Measurements from ENCODE around the gene POLR3H. TPM values are rescaled to one million over a fixed set of nuclear protein-coding genes. Genes with fewer than 3 reads are reported as not detected.
A peak's percentile ranks its signal among the peaks of the same experiment; 100 is the strongest.

The POLR3H gene
- polyA plus RNA-seq, 3 donors, result 9.4 to 19.0 (median 10.4) TPM

DNA sequence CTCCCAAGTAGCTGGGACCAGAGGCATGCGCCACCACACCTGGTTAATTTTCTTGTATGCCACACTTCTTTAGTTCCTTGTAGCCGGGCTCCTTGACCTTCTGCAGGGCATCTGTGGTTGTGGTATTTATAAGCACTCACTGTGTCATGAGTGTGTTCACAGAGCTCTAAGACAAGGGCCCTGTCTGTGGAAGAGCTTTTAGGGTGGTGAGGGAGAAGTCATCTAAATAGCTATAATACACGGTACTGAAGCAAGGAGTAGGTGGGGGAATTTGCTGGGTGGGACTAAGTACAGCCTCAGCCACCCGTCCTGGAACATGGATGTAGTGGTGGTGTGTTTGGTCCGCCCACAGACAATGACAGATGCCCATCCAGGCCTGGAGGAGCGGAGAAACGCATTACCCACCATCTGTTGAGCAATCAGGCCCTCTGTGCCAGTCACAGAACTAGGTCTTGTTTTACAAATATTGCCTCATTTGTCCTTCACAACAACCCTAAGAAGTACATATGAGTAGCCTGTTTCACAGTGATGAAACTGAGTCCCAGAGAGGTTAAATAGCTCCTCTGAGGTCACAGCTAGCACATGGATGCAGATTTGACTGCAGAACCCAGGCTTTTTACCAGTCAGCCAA is 65.3 kb downstream of the POLR3H start:
- Mint-ChIP-seq H3K27me3 (ENCODE audit: low read depth in 3 of 3) (no peaks in the 10 kb centered on the region), H3K36me3 (peaks cover 12 to 33% of the 10 kb centered on the region in 2 donors), H3K4me3 (no peak overlapping the region), H3K4me1 (peaks cover 28% of the 10 kb centered on the region), H3K27ac (peak overlapping the region in 2 of 7 donors; percentile 61 to 89), H3K9me3 (no peaks in the 10 kb centered on the region)
- intact Hi-C loops (cut with micrococcal nuclease), result loop anchor here in 1 of 2 donors (10.0 kb wide), 1 partner anchor 146 kb away; the partner anchor contains the start of genes DESI1 and XRCC6
- Histone ChIP-seq H3K27ac (ENCODE audit: low read depth in 1 of 2, low read length in 2 of 2) (peak overlapping the region in 1 of 2 donors; percentile 24), H3K4me1 (ENCODE audit: control insufficient read depth in 1 of 2, insufficient read depth in 2 of 2, low read length in 2 of 2) (peaks cover 4 to 10% of the 10 kb centered on the region in 2 donors), H3K9me3 (replicated peaks in 1 of 2; ENCODE audit: control insufficient read depth in 1 of 2, insufficient read depth in 1 of 2, low read length in 2 of 2) (no peaks in the 10 kb centered on the region), H3K4me2 (replicated peaks; ENCODE audit: extremely low read depth, low read length, poor library complexity, severe bottlenecking) (no peak overlapping the region), H3K27me3 (ENCODE audit: control insufficient read depth in 2 of 2, insufficient read depth in 2 of 2, low read length in 2 of 2) (no peaks in the 10 kb centered on the region), H2AFZ (ENCODE audit: insufficient read depth, low read depth, low read length, poor library complexity, severe bottlenecking) (no peak overlapping the region), H3K9ac (ENCODE audit: insufficient read depth, low read length, poor library complexity, severe bottlenecking) (no peak overlapping the region), H3K36me3 (replicated peaks in 1 of 2; ENCODE audit: control insufficient read depth in 1 of 2, insufficient read depth in 2 of 2, low read length in 2 of 2) (peaks cover 6 to 38% of the 10 kb centered on the region in 2 donors), H3K79me2 (ENCODE audit: insufficient read depth, low read length) (peaks cover 96% of the 10 kb centered on the region), H3K4me3 (replicated peaks in 1 of 3; ENCODE audit: low read depth in 2 of 3, low read length in 3 of 3) (no peak overlapping the region), H4K20me1 (ENCODE audit: insufficient read depth, low read length) (peaks cover 88% of the 10 kb centered on the region)
- TF ChIP-seq, protein P1, sequence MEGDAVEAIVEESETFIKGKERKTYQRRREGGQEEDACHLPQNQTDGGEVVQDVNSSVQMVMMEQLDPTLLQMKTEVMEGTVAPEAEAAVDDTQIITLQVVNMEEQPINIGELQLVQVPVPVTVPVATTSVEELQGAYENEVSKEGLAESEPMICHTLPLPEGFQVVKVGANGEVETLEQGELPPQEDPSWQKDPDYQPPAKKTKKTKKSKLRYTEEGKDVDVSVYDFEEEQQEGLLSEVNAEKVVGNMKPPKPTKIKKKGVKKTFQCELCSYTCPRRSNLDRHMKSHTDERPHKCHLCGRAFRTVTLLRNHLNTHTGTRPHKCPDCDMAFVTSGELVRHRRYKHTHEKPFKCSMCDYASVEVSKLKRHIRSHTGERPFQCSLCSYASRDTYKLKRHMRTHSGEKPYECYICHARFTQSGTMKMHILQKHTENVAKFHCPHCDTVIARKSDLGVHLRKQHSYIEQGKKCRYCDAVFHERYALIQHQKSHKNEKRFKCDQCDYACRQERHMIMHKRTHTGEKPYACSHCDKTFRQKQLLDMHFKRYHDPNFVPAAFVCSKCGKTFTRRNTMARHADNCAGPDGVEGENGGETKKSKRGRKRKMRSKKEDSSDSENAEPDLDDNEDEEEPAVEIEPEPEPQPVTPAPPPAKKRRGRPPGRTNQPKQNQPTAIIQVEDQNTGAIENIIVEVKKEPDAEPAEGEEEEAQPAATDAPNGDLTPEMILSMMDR (IDR thresholded peaks at IDR 0.05), result no peak
- DNase-seq, result peak in 2 of 3 donors; percentile 14 to 15
- WGBS (ENCODE audit: insufficient coverage), result 74% methylated on average over 3 of the region's 7 CpGs

DNA sequence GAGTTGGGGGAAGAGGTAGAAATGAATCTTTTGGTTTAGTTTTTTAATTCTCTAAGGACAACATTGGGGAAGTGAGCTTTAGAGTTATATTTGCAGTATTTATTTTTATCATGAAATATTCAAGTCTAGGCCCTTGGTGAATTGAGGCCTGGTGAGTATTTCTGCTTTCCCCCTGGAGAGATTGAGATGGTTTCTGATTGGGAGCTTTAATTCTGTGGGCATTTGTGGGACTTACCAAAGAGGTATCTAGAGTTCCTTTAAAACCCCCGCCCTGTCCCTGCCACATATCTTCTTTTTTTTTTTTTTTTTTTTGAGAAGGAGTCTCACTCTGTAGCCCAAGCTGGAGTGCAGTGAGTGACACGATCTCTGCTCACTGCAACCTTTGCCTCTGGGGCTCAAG is 65.8 kb downstream of the POLR3H start:
- peaks cover 4 to 10% of the 10 kb centered on the region in 2 donors for H3K4me1 ChIP-seq (ENCODE audit: control insufficient read depth in 1 of 2, insufficient read depth in 2 of 2, low read length in 2 of 2)
- H3K36me3 Mint-ChIP-seq, result peaks cover 13 to 38% of the 10 kb centered on the region in 2 donors
- no peak overlapping the region for H3K4me2 ChIP-seq (replicated peaks; ENCODE audit: extremely low read depth, low read length, poor library complexity, severe bottlenecking)
- WGBS (ENCODE audit: insufficient coverage), result 100% methylated on average over 1 of the region's 2 CpGs
- H3K9me3 Mint-ChIP-seq, result no peaks in the 10 kb centered on the region
- H3K36me3 ChIP-seq (replicated peaks in 1 of 2; ENCODE audit: control insufficient read depth in 1 of 2, insufficient read depth in 2 of 2, low read length in 2 of 2), result peaks cover 6 to 42% of the 10 kb centered on the region in 2 donors
- H3K4me3 Mint-ChIP-seq, result no peak overlapping the region
- H3K9me3 ChIP-seq (replicated peaks in 1 of 2; ENCODE audit: control insufficient read depth in 1 of 2, insufficient read depth in 1 of 2, low read length in 2 of 2), result no peaks in the 10 kb centered on the region
- no peak overlapping the region for H3K9ac ChIP-seq (ENCODE audit: insufficient read depth, low read length, poor library complexity, severe bottlenecking)
- no peaks in the 10 kb centered on the region for H3K27me3 Mint-ChIP-seq (ENCODE audit: low read depth in 3 of 3)
- DNase-seq, result no peak
- TF ChIP-seq, protein P1 (IDR thresholded peaks at IDR 0.05), result no peak
- no peak overlapping the region for H3K4me3 ChIP-seq (replicated peaks in 1 of 3; ENCODE audit: low read depth in 2 of 3, low read length in 3 of 3)
- intact Hi-C loops (cut with micrococcal nuclease), result loop anchor here in 1 of 2 donors (10.0 kb wide), 1 partner anchor 146 kb away; the partner anchor contains the start of genes DESI1 and XRCC6
- no peak overlapping the region for H2AFZ ChIP-seq (ENCODE audit: insufficient read depth, low read depth, low read length, poor library complexity, severe bottlenecking)
- H3K4me1 Mint-ChIP-seq, result peaks cover 31% of the 10 kb centered on the region
- peak overlapping the region in 2 of 7 donors; percentile 8 to 89 for H3K27ac Mint-ChIP-seq
- no peaks in the 10 kb centered on the region for H3K27me3 ChIP-seq (ENCODE audit: control insufficient read depth in 2 of 2, insufficient read depth in 2 of 2, low read length in 2 of 2)
- H4K20me1 ChIP-seq (ENCODE audit: insufficient read depth, low read length), result peaks cover 88% of the 10 kb centered on the region
- peak overlapping the region in 1 of 2 donors; percentile 24 for H3K27ac ChIP-seq (ENCODE audit: low read depth in 1 of 2, low read length in 2 of 2)
- H3K79me2 ChIP-seq (ENCODE audit: insufficient read depth, low read length), result peaks cover 96% of the 10 kb centered on the region

Other genes starting within 250 kb of the POLR3H start
- gene ZC3H7B, start 242.9 kb downstream of the POLR3H start, polyA plus RNA-seq, result 10 to 100 TPM in 1 of 3 donors, under 1 TPM in 2; 0.31 to 15.7 (median 0.49) TPM
- gene TEF, start 162.5 kb downstream of the POLR3H start, polyA plus RNA-seq, result 1 to 10 TPM in 2 of 3 donors, under 1 TPM in 1; 0.71 to 1.7 (median 1.1) TPM
- gene TOB2, start 97.7 kb downstream of the POLR3H start, polyA plus RNA-seq, result 10 to 100 TPM in 2 of 3 donors, 1 to 10 TPM in 1; 7.0 to 40.4 (median 11.5) TPM
- gene PHF5A, start 75.8 kb downstream of the POLR3H start, polyA plus RNA-seq, result 10 to 100 TPM; 22.0 to 31.3 (median 26.3) TPM
- 10 to 100 TPM; 56.8 to 75.8 (median 64.2) TPM for gene ACO2, start 75.4 kb downstream of the POLR3H start, polyA plus RNA-seq
- gene CSDC2, start 16.5 kb upstream of the POLR3H start, polyA plus RNA-seq, result not detected
- 10 to 100 TPM; 15.6 to 32.4 (median 23.5) TPM for gene PMM1, start 45.4 kb upstream of the POLR3H start, polyA plus RNA-seq
- 10 to 100 TPM; 15.8 to 33.7 (median 31.5) TPM for gene DESI1, start 76.6 kb upstream of the POLR3H start, polyA plus RNA-seq
- gene XRCC6, start 76.8 kb upstream of the POLR3H start, polyA plus RNA-seq, result 100 to 1,000 TPM in 2 of 3 donors, 10 to 100 TPM in 1; 58.6 to 286 (median 267) TPM
- gene SNU13, start 144.4 kb upstream of the POLR3H start, polyA plus RNA-seq, result 100 to 1,000 TPM in 2 of 3 donors, 10 to 100 TPM in 1; 90.0 to 168 (median 168) TPM
- gene MEI1, start 155.0 kb upstream of the POLR3H start, polyA plus RNA-seq, result 10 to 100 TPM; 12.3 to 40.0 (median 37.0) TPM

Data from CD14-positive monocyte (primary cell).